PC-9 (cell line): ENCODE data around the gene DHX16. TPM values are rescaled to one million over a fixed set of nuclear protein-coding genes. Genes with fewer than 3 reads are reported as not detected.

Source experiments
- BruUV-seq: library from RNA; stranded (reverse); fragments of 400-500 nt; replicated peaks from 2 replicates; lab custom pipeline; 2021; lab: Mats Ljungman, UMichigan
- CTCF ChIA-PET: fragments of 300-600 bp; sonication (Branson Sonifier 250); formaldehyde crosslinking; loops from one replicate; lab custom pipeline; 2022; ENCODE audit warnings: antibody characterized with exemption; lab: Charles Lee
- POLR2A ChIA-PET: fragments of 300-600 bp; sonication (Branson Sonifier 250); formaldehyde crosslinking; loops from one replicate; lab custom pipeline; 2022; ENCODE audit warnings: antibody characterized with exemption; ENCODE audit not compliant: unreplicated experiment; lab: Charles Lee
- DNase-seq, 2 experiments: peaks; one replicate each; pipeline versions ENCODE4 v3.0.0 to v3.0.0-alpha.2; 2015 to 2022; ENCODE audit warnings: mixed read lengths in 1 of 2
- H2AFZ ChIP-seq: fragments of 200-600 bp; sonication (generic); 2 replicates; pipeline ENCODE4 v1.8.1; 2017; ENCODE audit warnings: antibody characterized with exemption
- H3F3A ChIP-seq: fragments of 200-600 bp; sonication (generic); 2 replicates; pipeline ENCODE4 v1.8.1; 2017; ENCODE audit warnings: antibody characterized with exemption, mild to moderate bottlenecking, low read depth; ENCODE audit not compliant: insufficient read depth
- H3K27ac ChIP-seq: fragments of 200-600 bp; sonication (generic); 2 replicates; pipeline ENCODE4 v1.6.1; 2016; ENCODE audit warnings: mixed run types
- H3K27me3 ChIP-seq: fragments of 200-600 bp; sonication (generic); 2 replicates; pipeline ENCODE4 v1.6.1; 2016; ENCODE audit warnings: low read depth, mixed run types; ENCODE audit not compliant: insufficient read depth
- H3K36me3 ChIP-seq: fragments of 200-600 bp; sonication (generic); 2 replicates; pipeline ENCODE4 v1.6.1; 2016; ENCODE audit warnings: low read depth, mixed run types
- H3K4me1 ChIP-seq: fragments of 200-600 bp; sonication (generic); replicated peaks from 2 replicates; pipeline ENCODE4 v1.6.1; 2016; ENCODE audit warnings: mixed run types; ENCODE audit not compliant: insufficient read depth
- H3K4me2 ChIP-seq: fragments of 200-600 bp; sonication (generic); 2 replicates; pipeline ENCODE4 v1.6.1; 2017; ENCODE audit warnings: mixed run types
- H3K4me3 ChIP-seq: fragments of 200-600 bp; sonication (generic); 2 replicates; pipeline ENCODE4 v1.6.1; 2016; ENCODE audit warnings: mixed run types
- H3K79me2 ChIP-seq: fragments of 200-600 bp; sonication (generic); 2 replicates; pipeline ENCODE4 v1.6.1; 2017; ENCODE audit warnings: low read depth, mixed run types
- H3K9me2 ChIP-seq: fragments of 200-600 bp; sonication (generic); 2 replicates; pipeline ENCODE4 v1.8.1; 2017; ENCODE audit warnings: mild to moderate bottlenecking; ENCODE audit not compliant: insufficient read depth
- H3K9me3 ChIP-seq: fragments of 200-600 bp; sonication (generic); 2 replicates; pipeline ENCODE4 v1.8.1; 2016; ENCODE audit warnings: low read depth; ENCODE audit not compliant: insufficient read depth
- H4K20me1 ChIP-seq: fragments of 200-600 bp; sonication (generic); 2 replicates; pipeline ENCODE4 v1.8.1; 2017; ENCODE audit not compliant: insufficient read depth
- EZH2 ChIP-seq: fragments of 200-600 bp; sonication (generic); IDR thresholded peaks from 2 replicates; pipeline ENCODE4 v1.8.0; 2017; ENCODE audit warnings: antibody characterized with exemption, low read depth
- intact Hi-C: fragments of 100-400 bp; cut with micrococcal nuclease; formaldehyde crosslinking; loops from one replicate; pipeline ENCODE4 v1.10.0; 2022; ENCODE audit not compliant: unreplicated experiment
- total RNA-seq: library from RNA; stranded (reverse); gene quantifications from 2 replicates; pipeline ENCODE4 v1.2.3, GENCODE V29; 2021
- TF ChIP-seq, protein P1 (sequence below): fragments of 200-600 bp; sonication (generic); conservative IDR thresholded peaks from 2 replicates; pipeline ENCODE4 v1.6.1; 2017; ENCODE audit warnings: mixed run types, antibody characterized with exemption, mild to moderate bottlenecking, moderate library complexity

The DHX16 gene
- total RNA-seq, 1 experiment from 2014 or later, result 43.5 TPM

DNA sequence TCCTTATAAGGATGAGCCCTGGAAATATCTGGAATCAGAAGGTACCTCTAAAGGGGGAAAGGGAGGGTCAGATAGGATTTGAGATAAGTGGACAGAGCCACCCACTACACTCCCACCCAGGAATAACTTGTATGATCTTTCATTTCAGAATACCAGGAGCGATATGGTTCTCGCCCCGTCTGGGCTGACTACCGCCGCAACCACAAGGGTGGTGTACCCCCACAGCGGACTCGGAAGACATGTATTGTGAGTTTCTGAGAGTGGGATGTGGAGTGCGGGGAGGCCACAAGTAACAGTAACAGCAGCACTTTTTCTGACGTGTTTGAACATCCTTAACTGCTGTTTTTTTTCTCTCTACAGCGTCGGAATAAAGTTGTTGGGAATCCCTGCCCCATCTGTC is 53.2 kb downstream of the DHX16 start:
- Histone ChIP-seq H3K9me2 (no peaks in the 10 kb centered on the region), H3K4me1 (peaks cover 11% of the 10 kb centered on the region), H3K4me3 (no peak overlapping the region), H2AFZ (no peak overlapping the region), H3K79me2 (peaks cover 42% of the 10 kb centered on the region), H3K9me3 (no peaks in the 10 kb centered on the region), H3K27ac (no peak overlapping the region), H3K27me3 (no peaks in the 10 kb centered on the region), H3F3A (peaks cover 70% of the 10 kb centered on the region), H3K4me2 (no peak overlapping the region), H4K20me1 (peaks cover 1% of the 10 kb centered on the region; the same call in 1 of the 2 replicates), H3K36me3 (peaks cover 35% of the 10 kb centered on the region)
- DNase-seq, result no peak
- ChIA-PET CTCF (no interaction called here), POLR2A (no interaction called here)
- no TSS peak for BruUV-seq
- intact Hi-C loops, result no loop called here
- TF ChIP-seq, protein P1, sequence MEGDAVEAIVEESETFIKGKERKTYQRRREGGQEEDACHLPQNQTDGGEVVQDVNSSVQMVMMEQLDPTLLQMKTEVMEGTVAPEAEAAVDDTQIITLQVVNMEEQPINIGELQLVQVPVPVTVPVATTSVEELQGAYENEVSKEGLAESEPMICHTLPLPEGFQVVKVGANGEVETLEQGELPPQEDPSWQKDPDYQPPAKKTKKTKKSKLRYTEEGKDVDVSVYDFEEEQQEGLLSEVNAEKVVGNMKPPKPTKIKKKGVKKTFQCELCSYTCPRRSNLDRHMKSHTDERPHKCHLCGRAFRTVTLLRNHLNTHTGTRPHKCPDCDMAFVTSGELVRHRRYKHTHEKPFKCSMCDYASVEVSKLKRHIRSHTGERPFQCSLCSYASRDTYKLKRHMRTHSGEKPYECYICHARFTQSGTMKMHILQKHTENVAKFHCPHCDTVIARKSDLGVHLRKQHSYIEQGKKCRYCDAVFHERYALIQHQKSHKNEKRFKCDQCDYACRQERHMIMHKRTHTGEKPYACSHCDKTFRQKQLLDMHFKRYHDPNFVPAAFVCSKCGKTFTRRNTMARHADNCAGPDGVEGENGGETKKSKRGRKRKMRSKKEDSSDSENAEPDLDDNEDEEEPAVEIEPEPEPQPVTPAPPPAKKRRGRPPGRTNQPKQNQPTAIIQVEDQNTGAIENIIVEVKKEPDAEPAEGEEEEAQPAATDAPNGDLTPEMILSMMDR, result no peak
- TF ChIP-seq EZH2, result no peak

DNA sequence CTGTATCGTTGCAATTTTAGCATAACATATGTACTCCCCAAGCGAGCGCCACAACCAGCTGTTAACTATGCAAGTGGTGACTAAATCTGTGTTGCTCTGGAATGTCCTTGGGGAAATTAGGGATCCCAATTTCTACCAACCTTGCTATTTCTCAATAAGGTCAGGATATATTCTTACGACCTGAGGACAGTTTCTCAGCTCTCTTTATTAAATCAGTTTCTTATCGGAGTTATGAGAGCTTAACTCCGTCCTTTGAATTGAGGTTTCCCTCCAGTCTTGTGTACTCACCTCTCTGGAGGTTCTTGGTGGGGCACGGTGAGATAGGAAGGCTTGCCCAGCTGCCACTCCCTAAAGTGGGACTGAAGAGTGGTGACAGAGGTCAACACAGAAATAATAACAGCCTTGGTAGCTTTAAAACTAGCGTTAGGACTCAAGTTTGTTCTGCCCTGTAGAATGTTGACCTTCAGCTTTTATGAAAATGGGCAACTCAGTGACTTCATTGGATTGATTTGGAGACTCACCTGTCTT is 54.5 kb downstream of the DHX16 start:
- H3K79me2 ChIP-seq, result peaks cover 49% of the 10 kb centered on the region
- ChIA-PET CTCF (interaction anchor here (0.6 to 1.2 kb wide), 2 partner anchors 19 to 113 kb away, joined by 3 to 4 read pairs; no protein-coding TSS in a partner anchor), POLR2A (interaction anchor here (0.5 to 0.7 kb wide), 5 partner anchors 26 to 1635 kb away, joined by 3 to 7 read pairs (median 5); no protein-coding TSS in a partner anchor)
- TF ChIP-seq, protein P1, result no peak
- TF ChIP-seq EZH2, result no peak
- DNase-seq, result no peak
- H3K27me3 ChIP-seq, result no peaks in the 10 kb centered on the region
- H3K4me3 ChIP-seq, result peak overlapping the region; percentile 68
- H2AFZ ChIP-seq, result peak overlapping the region; percentile 85
- H3K4me2 ChIP-seq, result peak overlapping the region; percentile 85
- no TSS peak for BruUV-seq
- peaks cover 70% of the 10 kb centered on the region for H3F3A ChIP-seq
- H3K9me2 ChIP-seq, result no peaks in the 10 kb centered on the region
- H4K20me1 ChIP-seq, result peaks cover 6% of the 10 kb centered on the region; the same call in 1 of the 2 replicates
- H3K36me3 ChIP-seq, result peaks cover 29% of the 10 kb centered on the region
- H3K27ac ChIP-seq, result peak overlapping the region; percentile 86
- peaks cover 23% of the 10 kb centered on the region for H3K4me1 ChIP-seq
- no peaks in the 10 kb centered on the region for H3K9me3 ChIP-seq
- intact Hi-C loops, result no loop called here

DNA sequence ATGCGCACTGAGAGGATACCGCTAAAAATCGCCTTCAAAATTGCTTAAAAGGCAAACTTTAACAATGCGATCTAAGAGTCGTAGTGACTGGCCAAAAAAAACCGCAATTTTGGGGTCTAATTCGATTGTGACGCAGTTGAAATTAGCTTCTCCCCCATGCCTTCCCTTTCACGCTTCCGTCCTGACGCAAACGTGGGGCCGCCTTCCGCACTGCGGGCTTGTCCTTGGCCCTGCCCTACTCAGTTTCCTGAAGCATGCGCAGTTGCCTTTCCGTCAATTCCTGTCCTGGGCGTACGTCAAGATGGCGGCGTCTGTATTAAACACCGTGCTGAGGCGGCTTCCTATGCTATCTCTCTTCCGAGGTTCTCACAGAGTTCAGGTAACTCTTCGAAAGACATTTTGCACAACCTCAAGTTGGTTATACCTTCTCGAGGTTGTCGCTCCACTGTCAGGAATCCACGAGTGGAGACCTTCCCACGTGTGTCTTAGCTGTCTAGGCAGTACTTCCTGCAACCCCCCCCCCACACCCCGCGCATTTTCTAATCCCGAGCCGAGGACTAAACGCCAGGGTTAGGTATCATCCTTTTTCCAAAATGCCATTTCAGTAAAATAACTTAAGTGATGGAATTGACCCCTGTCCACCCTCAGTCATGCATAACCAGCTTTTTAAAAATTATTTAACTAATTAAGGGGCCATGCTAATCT is 55.1 kb downstream of the DHX16 start, which contains the start of gene MRPS18B:
Gene MRPS18B, plus strand, starts transcription at position 276 of the 705 bp plus-strand sequence. Its CDS starts 26 bp downstream, at position 302.
- H2AFZ ChIP-seq, result peak within 1 kb of the TSS; percentile 85
- peaks cover 9% of the 10 kb centered on the region; the same call in 1 of the 2 replicates for H4K20me1 ChIP-seq
- H3K36me3 ChIP-seq, result peaks cover 27% of the 10 kb centered on the region
- no peaks in the 10 kb centered on the region for H3K27me3 ChIP-seq
- ChIA-PET POLR2A (interaction anchor here (0.6 to 0.7 kb wide), 6 partner anchors 48 to 1634 kb away, joined by 3 to 7 read pairs (median 5); partner anchors contain the start of gene NRM), CTCF (interaction anchor here (0.5 to 1.2 kb wide), 5 partner anchors 18 to 113 kb away, joined by 3 to 6 read pairs (median 4); no protein-coding TSS in a partner anchor)
- peak within 1 kb of the TSS; percentile 87 for H3K4me3 ChIP-seq
- TSS peak; percentile 30 for BruUV-seq
- no peak for TF ChIP-seq EZH2
- TF ChIP-seq, protein P1, result no peak
- no peaks in the 10 kb centered on the region for H3K9me2 ChIP-seq
- H3F3A ChIP-seq, result peaks cover 70% of the 10 kb centered on the region
- H3K4me2 ChIP-seq, result peak within 1 kb of the TSS; percentile 98
- H3K4me1 ChIP-seq, result peaks cover 29% of the 10 kb centered on the region
- peak within 1 kb of the TSS; percentile 86 for H3K27ac ChIP-seq
- intact Hi-C loops, result loop anchor here (1.0 to 2.0 kb wide), 5 partner anchors 47 to 266 kb away; partner anchors contain the start of genes ABCF1, GNL1, MDC1 and PPP1R18
- DNase-seq, result peak; percentile 89 to 96
- H3K9me3 ChIP-seq, result no peaks in the 10 kb centered on the region
- H3K79me2 ChIP-seq, result peaks cover 49% of the 10 kb centered on the region
